ENCODE data around the gene LRP2. TPM values are rescaled to one million over a fixed set of nuclear protein-coding genes. Genes with fewer than 3 reads are reported as not detected.
A peak's percentile ranks its signal among the peaks of the same experiment; 100 is the strongest.

Gene LRP2
- total RNA-seq, 4 donors from 2014 or later, result under 0.01 to 0.35 (median 0.06) TPM; not detected in 1

GRCh38 chr2:169372561-169372960 is 10.2 kb upstream of the LRP2 start:
- Histone ChIP-seq H3K9me3 (no peaks in the 10 kb centered on the region), H3K4me1 (no peaks in the 10 kb centered on the region), H3K4me3 (no peak overlapping the region), H3K36me3 (no peaks in the 10 kb centered on the region), H3K27me3 (no peaks in the 10 kb centered on the region), H3K27ac (no peak overlapping the region)
- intact Hi-C loops (cut with DNase I; ENCODE audit: low total_unique reads), result no loop called here
- no peak for TF ChIP-seq POLR2A (IDR thresholded peaks at IDR 0.05)
- DNase-seq, result no peak

GRCh38 chr2:169366066-169366465 is 3.7 kb upstream of the LRP2 start:
- Histone ChIP-seq H3K27ac (no peak overlapping the region), H3K4me1 (peaks cover 0 to 27% of the 10 kb centered on the region in 2 donors), H3K36me3 (no peaks in the 10 kb centered on the region), H3K9me3 (no peaks in the 10 kb centered on the region), H3K27me3 (peaks cover 0 to 14% of the 10 kb centered on the region in 2 donors), H3K4me3 (no peak overlapping the region)
- DNase-seq, result no peak
- intact Hi-C loops (cut with DNase I; ENCODE audit: low total_unique reads), result no loop called here
- TF ChIP-seq POLR2A (IDR thresholded peaks at IDR 0.05) (no peak), CTCF (IDR thresholded peaks at IDR 0.05) (no peak)

GRCh38 chr2:169365029-169365480 is 2.7 kb upstream of the LRP2 start:
- Histone ChIP-seq H3K36me3 (no peaks in the 10 kb centered on the region), H3K9me3 (no peaks in the 10 kb centered on the region), H3K4me1 (peaks cover 0 to 27% of the 10 kb centered on the region in 2 donors), H3K4me3 (peak overlapping the region; percentile 24 to 42), H3K27ac (no peak overlapping the region), H3K27me3 (peaks cover 0 to 14% of the 10 kb centered on the region in 2 donors)
- TF ChIP-seq POLR2A (IDR thresholded peaks at IDR 0.05), result no peak
- intact Hi-C loops (cut with DNase I; ENCODE audit: low total_unique reads), result no loop called here
- no peak for DNase-seq

- Histone ChIP-seq H3K4me3 (peak overlapping the region; percentile 24 to 42), H3K4me1 (peaks cover 0 to 27% of the 10 kb centered on the region in 2 donors), H3K27me3 (peaks cover 0 to 14% of the 10 kb centered on the region in 2 donors), H3K27ac (no peak overlapping the region), H3K36me3 (no peaks in the 10 kb centered on the region), H3K9me3 (no peaks in the 10 kb centered on the region)
- intact Hi-C loops (cut with DNase I; ENCODE audit: low total_unique reads), result no loop called here
- TF ChIP-seq CTCF (IDR thresholded peaks at IDR 0.05), result no peak
- TF ChIP-seq POLR2A (IDR thresholded peaks at IDR 0.05), result no peak
- DNase-seq, result no peak
Observed at GRCh38 chr2:169363560-169364150, 1.3 kb upstream of the LRP2 start.

- TF ChIP-seq POLR2A (IDR thresholded peaks at IDR 0.05) (no peak), CTCF (IDR thresholded peaks at IDR 0.05) (no peak)
- Histone ChIP-seq H3K27ac (no peak overlapping the region), H3K36me3 (no peaks in the 10 kb centered on the region), H3K4me1 (peaks cover 0 to 27% of the 10 kb centered on the region in 2 donors), H3K4me3 (peak overlapping the region; percentile 26 to 42), H3K27me3 (peaks cover 0 to 14% of the 10 kb centered on the region in 2 donors), H3K9me3 (no peaks in the 10 kb centered on the region)
- no peak for DNase-seq
- intact Hi-C loops (cut with DNase I; ENCODE audit: low total_unique reads), result no loop called here
Observed at GRCh38 chr2:169362894-169363559, 693 bp upstream of the LRP2 start.

- DNase-seq, result no peak
- H3K27ac ChIP-seq, result no peak overlapping the region
- peak overlapping the region; percentile 26 to 42 for H3K4me3 ChIP-seq
- TF ChIP-seq POLR2A (IDR thresholded peaks at IDR 0.05), result no peak
- no peak for TF ChIP-seq CTCF (IDR thresholded peaks at IDR 0.05)
- no peaks in the 10 kb centered on the region for H3K9me3 ChIP-seq
- intact Hi-C loops (cut with DNase I; ENCODE audit: low total_unique reads), result no loop called here
- H3K36me3 ChIP-seq, result no peaks in the 10 kb centered on the region
- peaks cover 0 to 14% of the 10 kb centered on the region in 2 donors for H3K27me3 ChIP-seq
- peaks cover 0 to 27% of the 10 kb centered on the region in 2 donors for H3K4me1 ChIP-seq
Observed at GRCh38 chr2:169361706-169362117, 622 bp downstream of the LRP2 start.

All from uterus (tissue), 4 donors.